HFF-Myc (cell line): Measurements from ENCODE around the gene SLC16A7.

Experiments used
- DNase-seq: peaks from one replicate; pipeline ENCODE4 v3.0.0-alpha.2; 2011; ENCODE audit warnings: low read depth; ENCODE audit errors: extremely low read depth
- H3K4me3 ChIP-seq: replicated peaks from 2 replicates; pipeline ENCODE4 v1.5.1; 2011; ENCODE audit warnings: low read depth, mild to moderate bottlenecking, control low read depth, low read length
- TF ChIP-seq, protein P1 (sequence below): IDR thresholded peaks from 2 replicates; pipeline ENCODE4 v1.5.1; 2012; ENCODE audit warnings: mild to moderate bottlenecking, low read depth, low read length, control low read depth; ENCODE audit errors: missing control alignments

SLC16A7 gene

GRCh38 chr12:59636945-59637691 is 41.3 kb downstream of the SLC16A7 start:
- no peak overlapping the region for H3K4me3 ChIP-seq
- TF ChIP-seq, protein P1, sequence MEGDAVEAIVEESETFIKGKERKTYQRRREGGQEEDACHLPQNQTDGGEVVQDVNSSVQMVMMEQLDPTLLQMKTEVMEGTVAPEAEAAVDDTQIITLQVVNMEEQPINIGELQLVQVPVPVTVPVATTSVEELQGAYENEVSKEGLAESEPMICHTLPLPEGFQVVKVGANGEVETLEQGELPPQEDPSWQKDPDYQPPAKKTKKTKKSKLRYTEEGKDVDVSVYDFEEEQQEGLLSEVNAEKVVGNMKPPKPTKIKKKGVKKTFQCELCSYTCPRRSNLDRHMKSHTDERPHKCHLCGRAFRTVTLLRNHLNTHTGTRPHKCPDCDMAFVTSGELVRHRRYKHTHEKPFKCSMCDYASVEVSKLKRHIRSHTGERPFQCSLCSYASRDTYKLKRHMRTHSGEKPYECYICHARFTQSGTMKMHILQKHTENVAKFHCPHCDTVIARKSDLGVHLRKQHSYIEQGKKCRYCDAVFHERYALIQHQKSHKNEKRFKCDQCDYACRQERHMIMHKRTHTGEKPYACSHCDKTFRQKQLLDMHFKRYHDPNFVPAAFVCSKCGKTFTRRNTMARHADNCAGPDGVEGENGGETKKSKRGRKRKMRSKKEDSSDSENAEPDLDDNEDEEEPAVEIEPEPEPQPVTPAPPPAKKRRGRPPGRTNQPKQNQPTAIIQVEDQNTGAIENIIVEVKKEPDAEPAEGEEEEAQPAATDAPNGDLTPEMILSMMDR = no peak
- no peak for DNase-seq

DNA sequence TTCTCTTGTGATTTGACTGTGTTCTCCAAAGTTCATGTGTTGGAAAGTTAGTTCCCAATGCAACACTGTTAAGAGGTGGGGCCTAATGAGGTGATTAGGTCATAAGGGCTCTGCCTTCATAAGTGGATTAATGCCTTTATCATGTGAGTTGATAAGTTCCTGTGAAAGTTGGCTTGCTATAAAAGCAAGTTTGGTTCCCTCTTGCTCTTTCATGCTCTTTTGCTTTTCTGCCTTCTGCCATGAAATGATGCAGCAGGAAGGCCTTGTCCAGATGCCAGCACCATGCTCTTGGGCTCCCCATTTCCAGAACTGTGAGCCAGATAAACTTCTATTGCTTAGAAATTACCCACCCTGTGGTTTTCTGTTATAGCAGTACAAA is 41.9 kb downstream of the SLC16A7 start:
- no peak for DNase-seq
- H3K4me3 ChIP-seq = no peak overlapping the region
- TF ChIP-seq, protein P1 = no peak

DNA sequence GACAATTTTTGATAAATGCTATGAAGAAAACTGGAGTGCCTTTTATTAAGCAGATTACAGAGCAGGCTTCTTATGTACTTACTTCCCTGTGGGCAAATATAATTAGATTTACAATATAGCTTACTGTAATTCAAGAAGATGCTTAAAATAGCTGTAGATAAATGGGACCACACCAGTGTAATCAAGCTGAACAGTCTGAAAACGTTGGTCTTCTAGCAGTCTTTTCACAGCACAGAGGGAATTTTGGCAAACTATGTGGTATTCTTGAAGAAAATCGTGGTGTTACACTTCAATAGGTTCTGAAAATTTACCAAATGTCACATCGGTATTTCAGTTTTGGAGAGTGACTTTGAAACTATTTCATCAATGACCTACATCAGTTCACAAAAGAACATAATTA is 47.7 kb downstream of the SLC16A7 start:
- H3K4me3 ChIP-seq = no peak overlapping the region
- TF ChIP-seq, protein P1 = no peak
- DNase-seq = no peak

GRCh38 chr12:59645242-59645641 is 49.4 kb downstream of the SLC16A7 start:
- TF ChIP-seq, protein P1 = no peak
- DNase-seq = no peak
- H3K4me3 ChIP-seq = no peak overlapping the region

- TF ChIP-seq, protein P1 = no peak
Measured at GRCh38 chr12:59646636-59647035, 50.8 kb downstream of the SLC16A7 start.

DNA sequence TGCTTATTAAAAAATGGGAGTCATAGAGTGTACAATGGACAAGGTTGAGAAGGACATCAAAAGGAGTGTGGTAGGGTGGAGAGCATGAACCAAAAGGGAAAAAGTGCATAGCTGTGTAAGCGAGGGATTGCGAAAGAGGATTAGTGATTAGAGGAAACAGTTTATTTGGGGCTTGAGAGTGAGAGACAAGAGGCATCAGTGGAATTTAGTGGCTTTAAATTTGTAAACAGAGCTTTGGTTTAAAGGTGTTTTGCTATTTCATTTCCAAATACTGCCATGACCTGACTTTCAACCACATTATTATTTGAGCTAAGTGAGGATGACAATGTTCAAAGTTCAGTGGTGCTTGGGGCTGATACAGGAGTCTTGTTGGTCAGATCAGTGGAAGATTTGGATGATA is 53.4 kb downstream of the SLC16A7 start:
- TF ChIP-seq, protein P1 = no peak
- DNase-seq = no peak
- H3K4me3 ChIP-seq = no peak overlapping the region

More at GRCh38 chr12:59646636-59647035, 50.8 kb downstream of the SLC16A7 start:
- DNase-seq = no peak
- H3K4me3 ChIP-seq = no peak overlapping the region
